Fibroblast of skin of left biceps (primary cell): ENCODE measurements around the gene CNPY4.

Experiments
- DNase-seq, 2 experiments: peaks; one replicate each; pipeline ENCODE4 v3.0.0-alpha.2; 2013; ENCODE audit warnings: low read depth in 2 of 2

CNPY4 gene

GRCh38 chr7:100167912-100168323 lies 48.5 kb downstream of the CNPY4 start:
- no peak for DNase-seq

GRCh38 chr7:100169147-100169850 lies 49.9 kb downstream of the CNPY4 start:
- DNase-seq, result no peak

- no peak for DNase-seq
These were observed 50.9 kb downstream of the CNPY4 start for GRCh38 chr7:100170101-100170897.

GRCh38 chr7:100171087-100171681 lies 51.8 kb downstream of the CNPY4 start:
- no peak for DNase-seq

- DNase-seq, result no peak
These were observed 52.4 kb downstream of the CNPY4 start for GRCh38 chr7:100171840-100172239.

- no peak for DNase-seq
These were observed 54.5 kb downstream of the CNPY4 start for GRCh38 chr7:100173806-100174495.

GRCh38 chr7:100174582-100174981 lies 55.1 kb downstream of the CNPY4 start:
- no peak for DNase-seq
